Small intestine (tissue), 16 donors: ENCODE results near the gene BCS1L. TPM values are rescaled to one million over a fixed set of nuclear protein-coding genes. Genes with fewer than 3 reads are reported as not detected.

Experiments
- DNase-seq, 2 donors: peaks; one replicate each; pipeline versions ENCODE4 v3.0.0 to v3.0.0-alpha.2; 2013
- FAIRE-seq: peaks from 2 replicates; lab custom pipeline; 2012; peaks lifted over from hg19 to GRCh38; lab: Jason Lieb, UNC
- H3K27ac ChIP-seq, 3 donors: one replicate each; pipeline ENCODE4 v1.5.1; 2013; ENCODE audit warnings: low read length in 2 of 3, mild to moderate bottlenecking in 2 of 3, control low read depth in 1 of 3, inconsistent platforms in 1 of 3, low read depth in 1 of 3, moderate library complexity in 1 of 3
- H3K27me3 ChIP-seq, 3 donors: one replicate each; pipeline ENCODE4 v1.6.1; 2013; ENCODE audit warnings: low read length in 3 of 3, inconsistent platforms in 1 of 3; ENCODE audit not compliant: control insufficient read depth in 3 of 3, insufficient read depth in 3 of 3
- H3K36me3 ChIP-seq, 3 donors: one replicate each; pipeline ENCODE4 v1.6.1; 2013; ENCODE audit warnings: low read length in 3 of 3, inconsistent platforms in 1 of 3, low read depth in 1 of 3, mild to moderate bottlenecking in 1 of 3, moderate library complexity in 1 of 3; ENCODE audit not compliant: control insufficient read depth in 3 of 3, insufficient read depth in 2 of 3
- H3K4me1 ChIP-seq, 3 donors: one replicate each; pipeline ENCODE4 v1.6.1; 2013; ENCODE audit warnings: low read length in 2 of 3, inconsistent platforms in 1 of 3, low read depth in 1 of 3, mild to moderate bottlenecking in 1 of 3, moderate library complexity in 1 of 3; ENCODE audit not compliant: control insufficient read depth in 3 of 3, insufficient read depth in 2 of 3
- H3K4me3 ChIP-seq, 3 donors: one replicate each; pipeline ENCODE4 v1.5.1; 2013; ENCODE audit warnings: low read length in 3 of 3, control low read depth in 1 of 3, inconsistent platforms in 1 of 3, low read depth in 1 of 3, mild to moderate bottlenecking in 1 of 3, moderate library complexity in 1 of 3
- H3K9me3 ChIP-seq, 2 donors: one replicate each; pipeline ENCODE4 v1.6.1; 2013; ENCODE audit warnings: low read depth in 1 of 2, low read length in 1 of 2; ENCODE audit not compliant: control insufficient read depth in 2 of 2, insufficient read depth in 1 of 2
- WGBS, 3 donors: extraction: QIAGEN DNeasy Blood & Tissue Kit; methylation state at CpG; one replicate each; pipeline ENCODE4 v1.1.7; 2013; 5-methylcytosine and 5-hydroxymethylcytosine counted together
- long read RNA-seq, 10 donors: transcript quantifications; one replicate each; lab custom pipeline, GENCODE V29; 2026
- polyA plus RNA-seq, 4 donors: library from polyadenylated mRNA; stranded (reverse) in 3 of 4; unstranded in 1 of 4; fragments of 200-250 nt in 3 of 4; fragments of 120-200 nt in 1 of 4; gene quantifications; one replicate each; pipeline versions ENCODE4 v1.2.1 to v1.2.3, GENCODE V29; 2013
- donor health status: healthy with polysubstance abuse.
- donor health status: control.
- donor health status: control.
- donor health status: Bipolar disorder and iron deficiency.
- donor health status: healthy.

BCS1L gene
- polyA plus RNA-seq: 10 to 100 TPM; 18.9 to 42.7 (median 28.6) TPM
- long read RNA-seq, donor 1: 0 reads
- long read RNA-seq, donor 2, partial matches to known transcripts: 0 of 3 reads
- long read RNA-seq, donor 2, other reads (novel, unspliced or antisense): 0 of 3 reads
- long read RNA-seq, donor 3, partial matches to known transcripts: 0 of 3 reads
- long read RNA-seq, donor 3, other reads (novel, unspliced or antisense): 0 of 3 reads
- long read RNA-seq, donor 4: 0 reads
- long read RNA-seq, donor 5: 0 reads
- long read RNA-seq, donor 6, partial matches to known transcripts: 0 of 5 reads
- long read RNA-seq, donor 6, other reads (novel, unspliced or antisense): 0 of 5 reads
- long read RNA-seq, donor 7: 0 reads
- long read RNA-seq, donor 8: 0 reads
- long read RNA-seq, donor 9: 0 reads
- long read RNA-seq, donor 10, partial matches to known transcripts: 0 of 3 reads
- long read RNA-seq, donor 10, other reads (novel, unspliced or antisense): 0 of 3 reads

- Histone ChIP-seq H3K9me3 (no peaks in the 10 kb centered on the region), H3K27ac (peak within 1 kb of the TSS; percentile 28 to 77 (median 71)), H3K4me1 (peaks cover 0 to 7% (median 3%) of the 10 kb centered on the region in 3 donors), H3K36me3 (peaks cover 10 to 56% (median 12%) of the 10 kb centered on the region in 3 donors), H3K27me3 (no peaks in the 10 kb centered on the region), H3K4me3 (peak within 1 kb of the TSS; percentile 73 to 77 (median 76))
- no peak for FAIRE-seq
- 0% methylated on average over 45 to 49 of the region's 49 CpGs for WGBS, 3 donors
- DNase-seq: peak; percentile 95 to 96
Observed at GRCh38 chr2:218659258-218659987, at the start of gene BCS1L, which contains the start of gene ZNF142. Gene BCS1L, plus strand, starts transcription at chr2:218659683. Its CDS starts 1,305 bp downstream, at chr2:218660988. Gene ZNF142, minus strand, starts transcription at chr2:218659623. Its CDS starts 3,194 bp downstream, at chr2:218656429.

- Histone ChIP-seq H3K27me3 (no peaks in the 10 kb centered on the region), H3K27ac (peak overlapping the region in 1 of 3 donors; percentile 38), H3K4me3 (no peak overlapping the region), H3K4me1 (no peaks in the 10 kb centered on the region), H3K9me3 (no peaks in the 10 kb centered on the region), H3K36me3 (no peaks in the 10 kb centered on the region)
- DNase-seq (peak; percentile 42 to 44), FAIRE-seq (no peak)
- WGBS, 3 donors: 13 to 66% (median 51%) methylated on average over 6 of the region's 6 CpGs
Observed at GRCh38 chr2:218615868-218616315, 43.6 kb upstream of the BCS1L start.

- WGBS, 3 donors: 93 to 96% (median 93%) methylated on average over 9 of the region's 9 CpGs
- H3K36me3 ChIP-seq: no peaks in the 10 kb centered on the region
- H3K4me1 ChIP-seq: no peaks in the 10 kb centered on the region
- no peak overlapping the region for H3K27ac ChIP-seq
- FAIRE-seq (no peak), DNase-seq (no peak)
- H3K27me3 ChIP-seq: no peaks in the 10 kb centered on the region
- H3K9me3 ChIP-seq: no peaks in the 10 kb centered on the region
- no peak overlapping the region for H3K4me3 ChIP-seq
Observed at GRCh38 chr2:218618102-218618860, 41.2 kb upstream of the BCS1L start.

GRCh38 chr2:218621007-218621406, 38.5 kb upstream of the BCS1L start:
- Histone ChIP-seq H3K36me3 (no peaks in the 10 kb centered on the region), H3K27ac (no peak overlapping the region), H3K27me3 (no peaks in the 10 kb centered on the region), H3K9me3 (no peaks in the 10 kb centered on the region), H3K4me1 (no peaks in the 10 kb centered on the region), H3K4me3 (no peak overlapping the region)
- no peak for DNase-seq
- WGBS, 3 donors: 74 to 80% (median 77%) methylated on average over 7 of the region's 7 CpGs
- no peak for FAIRE-seq

GRCh38 chr2:218622606-218623365, 36.7 kb upstream of the BCS1L start:
- no peaks in the 10 kb centered on the region for H3K36me3 ChIP-seq
- WGBS, 3 donors: 65 to 71% (median 70%) methylated on average over 7 of the region's 7 CpGs
- no peaks in the 10 kb centered on the region for H3K27me3 ChIP-seq
- no peak for FAIRE-seq
- DNase-seq: no peak
- H3K4me1 ChIP-seq: no peaks in the 10 kb centered on the region
- H3K4me3 ChIP-seq: no peak overlapping the region
- no peak overlapping the region for H3K27ac ChIP-seq
- H3K9me3 ChIP-seq: no peaks in the 10 kb centered on the region

- no peaks in the 10 kb centered on the region for H3K9me3 ChIP-seq
- FAIRE-seq (no peak), DNase-seq (no peak)
- H3K27ac ChIP-seq: no peak overlapping the region
- no peaks in the 10 kb centered on the region for H3K27me3 ChIP-seq
- WGBS, 3 donors: 40 to 70% (median 61%) methylated on average over 3 of the region's 3 CpGs
- H3K4me1 ChIP-seq: no peaks in the 10 kb centered on the region
- no peak overlapping the region for H3K4me3 ChIP-seq
- H3K36me3 ChIP-seq: no peaks in the 10 kb centered on the region
Observed at GRCh38 chr2:218623366-218623705, 36.1 kb upstream of the BCS1L start.

GRCh38 chr2:218626369-218626768, 33.1 kb upstream of the BCS1L start:
- WGBS, 3 donors: 88 to 95% (median 90%) methylated on average over 4 of the region's 4 CpGs
- no peak for FAIRE-seq
- Histone ChIP-seq H3K27ac (no peak overlapping the region), H3K4me1 (no peaks in the 10 kb centered on the region), H3K36me3 (no peaks in the 10 kb centered on the region), H3K27me3 (no peaks in the 10 kb centered on the region), H3K9me3 (no peaks in the 10 kb centered on the region), H3K4me3 (no peak overlapping the region)
- DNase-seq: no peak
